Omental fat pad (tissue), 4 donors: ENCODE results near the gene BAZ2B. TPM values are rescaled to one million over a fixed set of nuclear protein-coding genes. Genes with fewer than 3 reads are reported as not detected.
"Not testable (repeated sequence)": the region's sequence is repeated elsewhere in the genome, so short reads cannot be mapped to it uniquely, and the experiment has no call there.

Experiments used
- ATAC-seq: fragments of 150-250 bp; one replicate; pipeline ENCODE4 v1.9.1; 2016; ENCODE audit warnings: mild to moderate bottlenecking, moderate library complexity; ENCODE audit not compliant: low FRiP score
- DNase-seq: peaks from one replicate; pipeline ENCODE4 v3.0.0-alpha.2; 2019; ENCODE audit warnings: low spot score
- CTCF ChIP-seq, 3 donors: fragments of 450-650 bp; IDR thresholded peaks; one replicate each; pipeline ENCODE4 v1.5.1; 2016 to 2017; ENCODE audit warnings: antibody characterized with exemption in 3 of 3, mild to moderate bottlenecking in 3 of 3, moderate library complexity in 2 of 3
- total RNA-seq, 4 donors: library from RNA; depleted of rRNA; stranded (reverse); fragments of >200 nt; gene quantifications; one replicate each; pipeline ENCODE4 v1.1.0, GENCODE V29; 2016

Gene BAZ2B
- total RNA-seq, 4 donors from 2014 or later, result 47.3 to 147 (median 88.9) TPM

GRCh38 chr2:159539701-159540100 lies 76.6 kb downstream of the BAZ2B start:
- DNase-seq (no peak), ATAC-seq (no peak)
- no peak for TF ChIP-seq CTCF (IDR thresholded peaks at IDR 0.05)

DNA sequence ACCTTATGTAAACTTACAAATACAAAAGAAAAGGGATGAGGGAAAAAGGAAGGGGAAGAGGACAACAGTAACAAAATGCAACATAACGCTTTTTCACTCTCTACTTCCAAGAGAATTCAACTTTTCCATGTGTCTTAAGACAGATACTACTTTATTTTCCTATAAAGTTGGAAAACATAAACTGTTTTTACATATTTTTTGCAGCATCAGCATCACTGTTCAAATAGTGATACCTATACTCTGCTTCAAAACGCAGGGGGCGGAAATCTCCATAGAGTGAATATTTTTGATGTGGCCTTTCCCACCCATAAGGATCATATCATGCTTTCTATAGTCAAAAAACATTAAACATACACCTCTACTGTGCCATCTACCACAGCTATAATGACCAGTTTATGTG lies 77.5 kb downstream of the BAZ2B start:
- TF ChIP-seq CTCF (IDR thresholded peaks at IDR 0.05), result no peak
- DNase-seq (no peak), ATAC-seq (no peak)

GRCh38 chr2:159535261-159535660 lies 81.1 kb downstream of the BAZ2B start:
- not testable (repeated sequence) for ATAC-seq, DNase-seq

GRCh38 chr2:159531475-159531874 lies 84.9 kb downstream of the BAZ2B start:
- TF ChIP-seq CTCF (IDR thresholded peaks at IDR 0.05), result no peak
- DNase-seq (no peak), ATAC-seq (no peak)

DNA sequence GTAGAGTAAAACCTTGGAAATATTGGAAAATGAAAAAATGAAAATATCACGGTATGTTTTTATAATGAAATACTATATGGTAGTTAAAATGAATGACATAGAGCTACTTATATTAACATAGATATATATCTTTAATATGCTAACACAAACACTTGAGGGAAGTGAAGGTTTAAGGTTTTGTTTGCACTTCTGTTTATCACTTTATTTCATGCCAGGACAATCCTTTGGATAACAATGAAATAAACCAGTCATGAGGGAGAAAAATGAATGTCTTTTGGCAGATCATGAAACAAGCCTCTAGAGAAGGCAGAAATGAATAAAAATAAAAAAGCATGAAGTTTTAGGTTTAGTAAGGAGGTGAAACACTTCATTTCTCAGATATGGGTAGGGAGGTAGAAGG lies 89.9 kb downstream of the BAZ2B start:
- ATAC-seq (no peak), DNase-seq (no peak)
- TF ChIP-seq CTCF (IDR thresholded peaks at IDR 0.05), result no peak

- no peak for TF ChIP-seq CTCF (IDR thresholded peaks at IDR 0.05)
- ATAC-seq, result no peak
- no peak for DNase-seq
Observed at GRCh38 chr2:159525012-159525411, 91.3 kb downstream of the BAZ2B start.

GRCh38 chr2:159521272-159521671 lies 95.1 kb downstream of the BAZ2B start:
- DNase-seq (no peak), ATAC-seq (no peak)
- no peak for TF ChIP-seq CTCF (IDR thresholded peaks at IDR 0.05)
